PC-3 (cell line): ENCODE measurements around the gene NEO1. TPM values are rescaled to one million over a fixed set of nuclear protein-coding genes. Genes with fewer than 3 reads are reported as not detected.

ENCODE experiments used
- ATAC-seq: fragments of 200-7000 bp; cut with Tn5 transposase; 2 replicates; pipeline ENCODE4 v1.9.1; 2020; ENCODE audit warnings: mild to moderate bottlenecking, moderate library complexity
- BruUV-seq: library from RNA; stranded (reverse); fragments of 400-500 nt; replicated peaks from 2 replicates; lab custom pipeline; 2021; lab: Mats Ljungman, UMichigan
- CTCF ChIA-PET: fragments of 300-600 bp; sonication (Branson Sonifier 250); formaldehyde crosslinking; loops from one replicate; lab custom pipeline; 2022; ENCODE audit warnings: antibody characterized with exemption; lab: Charles Lee
- POLR2A ChIA-PET: fragments of 300-600 bp; sonication (Branson Sonifier 250); formaldehyde crosslinking; loops from one replicate; lab custom pipeline; 2022; ENCODE audit warnings: antibody characterized with exemption; ENCODE audit not compliant: unreplicated experiment; lab: Charles Lee
- DNase-seq: peaks from one replicate; pipeline ENCODE4 v3.0.0-alpha.2; 2015
- H2AFZ ChIP-seq: fragments of 300-600 bp; sonication (generic); 2 replicates; pipeline ENCODE4 v1.6.0; 2016; ENCODE audit warnings: antibody characterized with exemption, low read length
- H3F3A ChIP-seq: fragments of 300-600 bp; sonication (generic); one replicate; pipeline ENCODE4 v1.6.0; 2017; ENCODE audit warnings: antibody characterized with exemption, low read length, control low read depth, mild to moderate bottlenecking; ENCODE audit not compliant: unreplicated experiment
- H3K27ac ChIP-seq: fragments of 300-600 bp; sonication (generic); 2 replicates; pipeline ENCODE4 v1.5.1; 2016; ENCODE audit warnings: mild to moderate bottlenecking, low read length
- H3K27me3 ChIP-seq: fragments of 300-600 bp; sonication (generic); 2 replicates; pipeline ENCODE4 v1.6.1; 2016; ENCODE audit warnings: low read length, mixed read lengths
- H3K36me3 ChIP-seq: fragments of 300-600 bp; sonication (generic); 2 replicates; pipeline ENCODE4 v1.6.1; 2016; ENCODE audit warnings: low read depth, mixed run types, low read length, mixed read lengths
- H3K4me1 ChIP-seq: fragments of 300-600 bp; sonication (generic); 2 replicates; pipeline ENCODE4 v1.5.1; 2016; ENCODE audit warnings: low read length; ENCODE audit not compliant: insufficient read depth
- H3K4me2 ChIP-seq: fragments of 300-600 bp; sonication (generic); 2 replicates; pipeline ENCODE4 v1.6.0; 2016; ENCODE audit warnings: low read length
- H3K4me3 ChIP-seq: fragments of 300-600 bp; sonication (generic); 2 replicates; pipeline ENCODE4 v1.5.1; 2016; ENCODE audit warnings: mild to moderate bottlenecking, low read length, mixed read lengths
- H3K79me2 ChIP-seq: fragments of 300-600 bp; sonication (generic); 2 replicates; pipeline ENCODE4 v1.6.1; 2017; ENCODE audit warnings: low read length, mixed read lengths
- H3K9ac ChIP-seq: fragments of 300-600 bp; sonication (generic); 2 replicates; pipeline ENCODE4 v1.6.0; 2016; ENCODE audit warnings: mild to moderate bottlenecking, low read length
- H3K9me2 ChIP-seq: fragments of 300-600 bp; sonication (generic); replicated peaks from 2 replicates; pipeline ENCODE4 v1.6.1; 2016; ENCODE audit warnings: mixed run types, low read length, mixed read lengths
- H3K9me3 ChIP-seq: fragments of 300-600 bp; sonication (generic); 2 replicates; pipeline ENCODE4 v1.6.1; 2016; ENCODE audit warnings: low read length, mixed read lengths
- H4K20me1 ChIP-seq: fragments of 300-600 bp; sonication (generic); 2 replicates; pipeline ENCODE4 v1.6.1; 2016; ENCODE audit warnings: low read length, mixed read lengths
- EZH2 ChIP-seq: fragments of 300-600 bp; sonication (generic); IDR thresholded peaks from one replicate; pipeline ENCODE4 v1.6.1; 2017; ENCODE audit warnings: antibody characterized with exemption, mild to moderate bottlenecking, low read length; ENCODE audit not compliant: unreplicated experiment
- EZH2phosphoT487 ChIP-seq: fragments of 300-600 bp; sonication (generic); IDR thresholded peaks from 2 replicates; pipeline ENCODE4 v1.6.1; 2018; ENCODE audit warnings: mild to moderate bottlenecking, antibody characterized with exemption, low read length, borderline replicate concordance
- intact Hi-C: fragments of 100-400 bp; cut with micrococcal nuclease; formaldehyde crosslinking; loops from 2 replicates; pipeline ENCODE4 v1.9.0; 2023
- total RNA-seq: library from RNA; depleted of rRNA; stranded (reverse); fragments of >200 nt; gene quantifications from 2 replicates; pipeline ENCODE4 v1.2.3, GENCODE V29; 2014
- TF ChIP-seq, protein P1 (sequence below): fragments of 300-600 bp; sonication (generic); conservative IDR thresholded peaks from 2 replicates; pipeline ENCODE4 v1.5.1; 2017; ENCODE audit warnings: antibody characterized with exemption, low read depth, mild to moderate bottlenecking, low read length

The NEO1 gene
- total RNA-seq, 1 experiment from 2014 or later: 1.2 TPM

GRCh38 chr15:73108676-73109075 lies 56.4 kb downstream of the NEO1 start:
- CTCF ChIA-PET: no interaction called here
- Histone ChIP-seq H3K4me3 (no peak overlapping the region), H3K27ac (no peak overlapping the region), H3K79me2 (no peaks in the 10 kb centered on the region), H3K4me2 (no peak overlapping the region), H3K9me2 (no peaks in the 10 kb centered on the region), H4K20me1 (no peaks in the 10 kb centered on the region), H3K27me3 (0 out of 2 replicates have a peak, but pooled peaks cover 13% of the 10 kb centered on the region), H3K9me3 (no peaks in the 10 kb centered on the region), H3K9ac (no peak overlapping the region), H3F3A (no peaks in the 10 kb centered on the region), H2AFZ (no peak overlapping the region), H3K36me3 (no peaks in the 10 kb centered on the region), H3K4me1 (no peaks in the 10 kb centered on the region)
- no peak for DNase-seq
- intact Hi-C loops: no loop called here
- BruUV-seq: no TSS peak
- no peak for ATAC-seq
- POLR2A ChIA-PET: no interaction called here
- no peak for TF ChIP-seq EZH2
- TF ChIP-seq EZH2phosphoT487: no peak
- TF ChIP-seq, protein P1, sequence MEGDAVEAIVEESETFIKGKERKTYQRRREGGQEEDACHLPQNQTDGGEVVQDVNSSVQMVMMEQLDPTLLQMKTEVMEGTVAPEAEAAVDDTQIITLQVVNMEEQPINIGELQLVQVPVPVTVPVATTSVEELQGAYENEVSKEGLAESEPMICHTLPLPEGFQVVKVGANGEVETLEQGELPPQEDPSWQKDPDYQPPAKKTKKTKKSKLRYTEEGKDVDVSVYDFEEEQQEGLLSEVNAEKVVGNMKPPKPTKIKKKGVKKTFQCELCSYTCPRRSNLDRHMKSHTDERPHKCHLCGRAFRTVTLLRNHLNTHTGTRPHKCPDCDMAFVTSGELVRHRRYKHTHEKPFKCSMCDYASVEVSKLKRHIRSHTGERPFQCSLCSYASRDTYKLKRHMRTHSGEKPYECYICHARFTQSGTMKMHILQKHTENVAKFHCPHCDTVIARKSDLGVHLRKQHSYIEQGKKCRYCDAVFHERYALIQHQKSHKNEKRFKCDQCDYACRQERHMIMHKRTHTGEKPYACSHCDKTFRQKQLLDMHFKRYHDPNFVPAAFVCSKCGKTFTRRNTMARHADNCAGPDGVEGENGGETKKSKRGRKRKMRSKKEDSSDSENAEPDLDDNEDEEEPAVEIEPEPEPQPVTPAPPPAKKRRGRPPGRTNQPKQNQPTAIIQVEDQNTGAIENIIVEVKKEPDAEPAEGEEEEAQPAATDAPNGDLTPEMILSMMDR: no peak

DNA sequence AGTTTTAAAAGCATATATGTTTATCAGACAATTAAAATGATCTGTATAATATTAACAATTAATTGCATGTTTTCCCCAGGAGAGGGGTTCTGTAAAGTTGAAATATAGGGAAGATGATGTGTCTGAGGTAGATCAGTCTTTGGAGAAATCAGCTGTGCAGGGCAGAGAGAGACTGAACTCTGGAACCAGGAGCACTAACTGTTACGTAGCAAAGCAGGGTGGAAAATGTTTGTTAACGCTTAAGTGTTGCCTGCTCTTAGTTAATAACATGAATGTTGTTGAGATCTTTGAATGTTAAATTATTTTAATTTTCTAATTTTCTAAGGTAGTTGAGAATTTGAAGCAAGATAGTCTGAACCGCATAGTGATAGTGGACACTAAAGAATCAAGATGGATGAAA lies 57.5 kb downstream of the NEO1 start:
- no peaks in the 10 kb centered on the region for H3K9me3 ChIP-seq
- H3K79me2 ChIP-seq: no peaks in the 10 kb centered on the region
- no peaks in the 10 kb centered on the region for H3K4me1 ChIP-seq
- CTCF ChIA-PET: no interaction called here
- DNase-seq (no peak), ATAC-seq (no peak)
- no peak for TF ChIP-seq EZH2
- TF ChIP-seq, protein P1: no peak
- TF ChIP-seq EZH2phosphoT487: no peak
- H3K36me3 ChIP-seq: no peaks in the 10 kb centered on the region
- POLR2A ChIA-PET: no interaction called here
- H3F3A ChIP-seq: no peaks in the 10 kb centered on the region
- H3K4me2 ChIP-seq: no peak overlapping the region
- intact Hi-C loops: no loop called here
- H4K20me1 ChIP-seq: no peaks in the 10 kb centered on the region
- 0 out of 2 replicates have a peak, but pooled peaks cover 20% of the 10 kb centered on the region for H3K27me3 ChIP-seq
- H3K27ac ChIP-seq: no peak overlapping the region
- no peaks in the 10 kb centered on the region for H3K9me2 ChIP-seq
- no TSS peak for BruUV-seq
- no peak overlapping the region for H2AFZ ChIP-seq
- no peak overlapping the region for H3K4me3 ChIP-seq
- no peak overlapping the region for H3K9ac ChIP-seq

GRCh38 chr15:73110201-73110600 lies 57.9 kb downstream of the NEO1 start:
- no peak overlapping the region for H3K4me2 ChIP-seq
- H3K9ac ChIP-seq: no peak overlapping the region
- ATAC-seq: no peak
- TF ChIP-seq EZH2phosphoT487: no peak
- TF ChIP-seq, protein P1: no peak
- TF ChIP-seq EZH2: no peak
- POLR2A ChIA-PET: no interaction called here
- no TSS peak for BruUV-seq
- H3K9me2 ChIP-seq: no peaks in the 10 kb centered on the region
- H3K36me3 ChIP-seq: no peaks in the 10 kb centered on the region
- CTCF ChIA-PET: no interaction called here
- 0 out of 2 replicates have a peak, but pooled peaks cover 20% of the 10 kb centered on the region for H3K27me3 ChIP-seq
- no peaks in the 10 kb centered on the region for H4K20me1 ChIP-seq
- no peaks in the 10 kb centered on the region for H3F3A ChIP-seq
- no peak overlapping the region for H3K27ac ChIP-seq
- no peaks in the 10 kb centered on the region for H3K79me2 ChIP-seq
- H2AFZ ChIP-seq: no peak overlapping the region
- no peaks in the 10 kb centered on the region for H3K9me3 ChIP-seq
- intact Hi-C loops: no loop called here
- no peaks in the 10 kb centered on the region for H3K4me1 ChIP-seq
- no peak for DNase-seq
- H3K4me3 ChIP-seq: no peak overlapping the region
